HepG2 (cell line): Measurements from ENCODE around the gene SLC25A33. TPM values are rescaled to one million over a fixed set of nuclear protein-coding genes. Genes with fewer than 3 reads are reported as not detected.

Experiments
- FOSL1 ChIP-seq: sonication (generic); formaldehyde crosslinking; IDR thresholded peaks from 2 replicates; pipeline ENCODE4 v1.9.0; 2021; ENCODE audit warnings: missing genetic modification reagents, borderline replicate concordance
- HIVEP1 ChIP-seq: sonication (generic); formaldehyde crosslinking; IDR thresholded peaks from 2 replicates; pipeline ENCODE4 v1.4.0; 2020; ENCODE audit warnings: mild to moderate bottlenecking, missing genetic modification reagents
- KDM5B ChIP-seq: sonication (generic); formaldehyde crosslinking; IDR thresholded peaks from 2 replicates; pipeline ENCODE4 v1.4.0; 2020; ENCODE audit warnings: missing genetic modification reagents, mild to moderate bottlenecking, borderline replicate concordance
- KLF13 ChIP-seq: sonication (generic); formaldehyde crosslinking; IDR thresholded peaks from 2 replicates; pipeline ENCODE4 v1.4.0; 2020; ENCODE audit warnings: mild to moderate bottlenecking, missing genetic modification reagents
- NFYC ChIP-seq: IDR thresholded peaks from 2 replicates; pipeline ENCODE4 v1.6.1; 2016; ENCODE audit warnings: missing genetic modification reagents, missing compliant biosample characterization
- NR3C1 ChIP-seq: sonication (generic); formaldehyde crosslinking; IDR thresholded peaks from 2 replicates; pipeline ENCODE4 v1.4.0; 2020; ENCODE audit warnings: missing genetic modification reagents
- NRL ChIP-seq: sonication (generic); formaldehyde crosslinking; IDR thresholded peaks from 2 replicates; pipeline ENCODE4 v1.5.0; 2020; ENCODE audit warnings: missing genetic modification reagents, mild to moderate bottlenecking, moderate library complexity, borderline replicate concordance
- RXRB ChIP-seq: IDR thresholded peaks from 2 replicates; pipeline ENCODE4 v1.6.1; 2016; ENCODE audit warnings: borderline replicate concordance, missing genetic modification reagents, missing compliant biosample characterization
- SALL2 ChIP-seq: sonication (generic); formaldehyde crosslinking; IDR thresholded peaks from 2 replicates; pipeline ENCODE4 v1.8.1; 2023; ENCODE audit warnings: mild to moderate bottlenecking, missing genetic modification reagents, inconsistent platforms
- SMAD9 ChIP-seq: sonication (generic); formaldehyde crosslinking; IDR thresholded peaks from 2 replicates; pipeline ENCODE4 v1.5.1; 2020; ENCODE audit warnings: mild to moderate bottlenecking, missing genetic modification reagents
- TCF7 ChIP-seq: sonication (generic); IDR thresholded peaks from 2 replicates; pipeline ENCODE4 v1.6.1; 2016; ENCODE audit warnings: antibody characterized with exemption, low read depth
- ZNF12 ChIP-seq: sonication (generic); formaldehyde crosslinking; IDR thresholded peaks from 2 replicates; pipeline ENCODE4 v1.5.0; 2020; ENCODE audit warnings: missing genetic modification reagents
- ZNF572 ChIP-seq: sonication (generic); formaldehyde crosslinking; IDR thresholded peaks from 2 replicates; pipeline ENCODE4 v1.5.1; 2020; ENCODE audit warnings: mild to moderate bottlenecking, missing genetic modification reagents
- polyA plus RNA-seq, 8 experiments: library from polyadenylated mRNA; depleted of rRNA in 3 of 8; stranded (reverse) in 7 of 8; unstranded in 1 of 8; fragments of >200 nt; fragmentation: Illumina TruSeq in 4 of 8; extraction: Trizol in 4 of 8; gene quantifications; 2 replicates each; pipeline versions ENCODE4 v1.2.1 to v1.2.3, GENCODE V29; 2011 to 2016; ENCODE audit warnings: low read depth in 4 of 8, missing spikeins in 1 of 8, mixed read lengths in 1 of 8; ENCODE audit not compliant: insufficient read depth in 1 of 8
- total RNA-seq, 5 experiments: library from RNA; depleted of rRNA; stranded (reverse); fragments of >200 nt; fragmentation: Illumina TruSeq; extraction: Trizol; gene quantifications; 2 replicates each; pipeline ENCODE4 v1.2.3, GENCODE V29; 2016; ENCODE audit warnings: low read depth in 1 of 5
- TF ChIP-seq, protein P1 (sequence below): sonication (generic); formaldehyde crosslinking; IDR thresholded peaks from 2 replicates; pipeline ENCODE4 v1.8.0; 2022; ENCODE audit warnings: mild to moderate bottlenecking, missing genetic modification reagents, borderline replicate concordance
- TF ChIP-seq, protein P2 (sequence below): sonication (generic); formaldehyde crosslinking; IDR thresholded peaks from 2 replicates; pipeline ENCODE4 v1.9.0; 2021; ENCODE audit warnings: missing genetic modification reagents, mild to moderate bottlenecking, borderline replicate concordance
- TF ChIP-seq, protein P3 (sequence below): sonication (generic); formaldehyde crosslinking; IDR thresholded peaks from 2 replicates; pipeline ENCODE4 v1.5.0; 2020; ENCODE audit warnings: mild to moderate bottlenecking, missing genetic modification reagents
- TF ChIP-seq, protein P4 (sequence below): sonication (generic); formaldehyde crosslinking; IDR thresholded peaks from 2 replicates; pipeline ENCODE4 v1.4.0; 2020; ENCODE audit warnings: mild to moderate bottlenecking, low read depth, missing genetic modification reagents
- TF ChIP-seq, protein P5 (sequence below): IDR thresholded peaks from 2 replicates; pipeline ENCODE4 v1.6.1; 2016; ENCODE audit warnings: missing genetic modification reagents, missing compliant biosample characterization
- TF ChIP-seq, protein P6 (sequence below): IDR thresholded peaks from 2 replicates; pipeline ENCODE4 v1.6.1; 2016; ENCODE audit warnings: low read depth
- TF ChIP-seq, protein P7 (sequence below): sonication (generic); formaldehyde crosslinking; IDR thresholded peaks from 2 replicates; pipeline ENCODE4 v1.4.0; 2020; ENCODE audit warnings: missing genetic modification reagents

The SLC25A33 gene
- total and polyA plus RNA-seq, 2 of the 13 experiments (the other 11 are each of a cell fraction or from before 2014, with no cell fraction given): 15.4 to 50.3 TPM

DNA sequence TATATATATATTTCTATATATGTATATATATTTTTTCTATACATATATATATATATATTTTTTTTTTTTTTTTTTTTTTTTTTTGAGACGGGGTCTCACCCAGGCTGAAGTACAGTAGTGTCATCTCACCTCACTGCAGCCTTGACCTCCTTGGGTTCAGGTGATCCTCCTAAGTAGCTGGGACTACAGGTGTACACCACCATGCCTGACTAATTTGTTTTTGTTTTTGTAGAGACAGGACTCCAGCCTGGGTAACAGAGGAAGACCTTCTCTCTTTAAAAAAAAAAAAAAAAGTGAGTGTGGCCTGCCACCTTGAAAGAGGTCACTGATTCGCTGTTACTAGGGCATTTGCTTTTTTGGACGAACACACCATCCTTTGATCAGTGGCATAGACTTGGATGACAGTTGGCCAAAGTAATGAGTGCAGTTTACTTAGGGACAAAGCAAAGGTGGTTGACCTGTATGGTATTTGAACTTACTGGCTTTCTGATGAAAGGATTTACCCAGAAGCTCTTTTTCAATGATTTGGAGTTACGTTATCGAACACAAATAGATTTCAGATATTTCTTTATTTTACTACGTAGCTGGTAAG is 10.8 kb downstream of the SLC25A33 start (continued):
- TF ChIP-seq, protein P1, sequence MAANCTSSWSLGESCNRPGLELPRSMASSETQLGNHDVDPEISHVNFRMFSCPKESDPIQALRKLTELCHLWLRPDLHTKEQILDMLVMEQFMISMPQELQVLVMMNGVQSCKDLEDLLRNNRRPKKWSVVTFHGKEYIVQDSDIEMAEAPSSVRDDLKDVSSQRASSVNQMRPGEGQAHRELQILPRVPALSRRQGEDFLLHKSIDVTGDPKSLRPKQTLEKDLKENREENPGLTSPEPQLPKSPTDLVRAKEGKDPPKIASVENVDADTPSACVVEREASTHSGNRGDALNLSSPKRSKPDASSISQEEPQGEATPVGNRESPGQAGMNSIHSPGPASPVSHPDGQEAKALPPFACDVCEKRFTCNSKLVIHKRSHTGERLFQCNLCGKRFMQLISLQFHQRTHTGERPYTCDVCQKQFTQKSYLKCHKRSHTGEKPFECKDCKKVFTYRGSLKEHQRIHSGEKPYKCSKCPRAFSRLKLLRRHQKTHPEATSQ (CRISPR knock-in tag): peak; percentile 32; the same call in 1 of the 2 replicates
- TF ChIP-seq HIVEP1 (CRISPR knock-in tag) (no peak), SMAD9 (CRISPR knock-in tag) (no peak), NFYC (peak; percentile 67), ZNF12 (peak; percentile 71; the same call in 1 of the 2 replicates), TCF7 (peak; percentile 98), FOSL1 (CRISPR knock-in tag) (no peak), ZNF572 (CRISPR knock-in tag) (no peak), KDM5B (no peak), RXRB (CRISPR knock-in tag) (peak; percentile 100), NRL (CRISPR knock-in tag) (no peak), NR3C1 (no peak), SALL2 (CRISPR knock-in tag) (0 out of 2 replicates have a peak, but pooled peaks have one; percentile 20), KLF13 (CRISPR knock-in tag) (no peak)
- TF ChIP-seq, protein P2, sequence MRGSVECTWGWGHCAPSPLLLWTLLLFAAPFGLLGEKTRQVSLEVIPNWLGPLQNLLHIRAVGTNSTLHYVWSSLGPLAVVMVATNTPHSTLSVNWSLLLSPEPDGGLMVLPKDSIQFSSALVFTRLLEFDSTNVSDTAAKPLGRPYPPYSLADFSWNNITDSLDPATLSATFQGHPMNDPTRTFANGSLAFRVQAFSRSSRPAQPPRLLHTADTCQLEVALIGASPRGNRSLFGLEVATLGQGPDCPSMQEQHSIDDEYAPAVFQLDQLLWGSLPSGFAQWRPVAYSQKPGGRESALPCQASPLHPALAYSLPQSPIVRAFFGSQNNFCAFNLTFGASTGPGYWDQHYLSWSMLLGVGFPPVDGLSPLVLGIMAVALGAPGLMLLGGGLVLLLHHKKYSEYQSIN (CRISPR knock-in tag): no peak
- TF ChIP-seq, protein P3, sequence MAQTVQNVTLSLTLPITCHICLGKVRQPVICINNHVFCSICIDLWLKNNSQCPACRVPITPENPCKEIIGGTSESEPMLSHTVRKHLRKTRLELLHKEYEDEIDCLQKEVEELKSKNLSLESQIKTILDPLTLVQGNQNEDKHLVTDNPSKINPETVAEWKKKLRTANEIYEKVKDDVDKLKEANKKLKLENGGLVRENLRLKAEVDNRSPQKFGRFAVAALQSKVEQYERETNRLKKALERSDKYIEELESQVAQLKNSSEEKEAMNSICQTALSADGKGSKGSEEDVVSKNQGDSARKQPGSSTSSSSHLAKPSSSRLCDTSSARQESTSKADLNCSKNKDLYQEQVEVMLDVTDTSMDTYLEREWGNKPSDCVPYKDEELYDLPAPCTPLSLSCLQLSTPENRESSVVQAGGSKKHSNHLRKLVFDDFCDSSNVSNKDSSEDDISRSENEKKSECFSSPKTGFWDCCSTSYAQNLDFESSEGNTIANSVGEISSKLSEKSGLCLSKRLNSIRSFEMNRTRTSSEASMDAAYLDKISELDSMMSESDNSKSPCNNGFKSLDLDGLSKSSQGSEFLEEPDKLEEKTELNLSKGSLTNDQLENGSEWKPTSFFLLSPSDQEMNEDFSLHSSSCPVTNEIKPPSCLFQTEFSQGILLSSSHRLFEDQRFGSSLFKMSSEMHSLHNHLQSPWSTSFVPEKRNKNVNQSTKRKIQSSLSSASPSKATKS: peak; percentile 47; the same call in 1 of the 2 replicates
- TF ChIP-seq, protein P4, sequence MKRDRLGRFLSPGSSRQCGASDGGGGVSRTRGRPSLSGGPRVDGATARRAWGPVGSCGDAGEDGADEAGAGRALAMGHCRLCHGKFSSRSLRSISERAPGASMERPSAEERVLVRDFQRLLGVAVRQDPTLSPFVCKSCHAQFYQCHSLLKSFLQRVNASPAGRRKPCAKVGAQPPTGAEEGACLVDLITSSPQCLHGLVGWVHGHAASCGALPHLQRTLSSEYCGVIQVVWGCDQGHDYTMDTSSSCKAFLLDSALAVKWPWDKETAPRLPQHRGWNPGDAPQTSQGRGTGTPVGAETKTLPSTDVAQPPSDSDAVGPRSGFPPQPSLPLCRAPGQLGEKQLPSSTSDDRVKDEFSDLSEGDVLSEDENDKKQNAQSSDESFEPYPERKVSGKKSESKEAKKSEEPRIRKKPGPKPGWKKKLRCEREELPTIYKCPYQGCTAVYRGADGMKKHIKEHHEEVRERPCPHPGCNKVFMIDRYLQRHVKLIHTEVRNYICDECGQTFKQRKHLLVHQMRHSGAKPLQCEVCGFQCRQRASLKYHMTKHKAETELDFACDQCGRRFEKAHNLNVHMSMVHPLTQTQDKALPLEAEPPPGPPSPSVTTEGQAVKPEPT: no peak
- TF ChIP-seq, protein P5, sequence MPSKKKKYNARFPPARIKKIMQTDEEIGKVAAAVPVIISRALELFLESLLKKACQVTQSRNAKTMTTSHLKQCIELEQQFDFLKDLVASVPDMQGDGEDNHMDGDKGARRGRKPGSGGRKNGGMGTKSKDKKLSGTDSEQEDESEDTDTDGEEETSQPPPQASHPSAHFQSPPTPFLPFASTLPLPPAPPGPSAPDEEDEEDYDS (CRISPR knock-in tag): peak; percentile 54; the same call in 1 of the 2 replicates
- TF ChIP-seq, protein P6, sequence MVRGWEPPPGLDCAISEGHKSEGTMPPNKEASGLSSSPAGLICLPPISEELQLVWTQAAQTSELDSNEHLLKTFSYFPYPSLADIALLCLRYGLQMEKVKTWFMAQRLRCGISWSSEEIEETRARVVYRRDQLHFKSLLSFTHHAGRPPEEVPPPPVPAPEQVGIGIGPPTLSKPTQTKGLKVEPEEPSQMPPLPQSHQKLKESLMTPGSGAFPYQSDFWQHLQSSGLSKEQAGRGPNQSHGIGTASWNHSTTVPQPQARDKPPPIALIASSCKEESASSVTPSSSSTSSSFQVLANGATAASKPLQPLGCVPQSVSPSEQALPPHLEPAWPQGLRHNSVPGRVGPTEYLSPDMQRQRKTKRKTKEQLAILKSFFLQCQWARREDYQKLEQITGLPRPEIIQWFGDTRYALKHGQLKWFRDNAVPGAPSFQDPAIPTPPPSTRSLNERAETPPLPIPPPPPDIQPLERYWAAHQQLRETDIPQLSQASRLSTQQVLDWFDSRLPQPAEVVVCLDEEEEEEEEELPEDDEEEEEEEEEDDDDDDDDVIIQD: peak; percentile 92
- TF ChIP-seq, protein P7, sequence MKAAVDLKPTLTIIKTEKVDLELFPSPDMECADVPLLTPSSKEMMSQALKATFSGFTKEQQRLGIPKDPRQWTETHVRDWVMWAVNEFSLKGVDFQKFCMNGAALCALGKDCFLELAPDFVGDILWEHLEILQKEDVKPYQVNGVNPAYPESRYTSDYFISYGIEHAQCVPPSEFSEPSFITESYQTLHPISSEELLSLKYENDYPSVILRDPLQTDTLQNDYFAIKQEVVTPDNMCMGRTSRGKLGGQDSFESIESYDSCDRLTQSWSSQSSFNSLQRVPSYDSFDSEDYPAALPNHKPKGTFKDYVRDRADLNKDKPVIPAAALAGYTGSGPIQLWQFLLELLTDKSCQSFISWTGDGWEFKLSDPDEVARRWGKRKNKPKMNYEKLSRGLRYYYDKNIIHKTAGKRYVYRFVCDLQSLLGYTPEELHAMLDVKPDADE: no peak
